Measurements from ENCODE around the gene TATDN3. TPM values are rescaled to one million over a fixed set of nuclear protein-coding genes. Genes with fewer than 3 reads are reported as not detected.
"Not testable (repeated sequence)": the region's sequence is repeated elsewhere in the genome, so short reads cannot be mapped to it uniquely, and the experiment has no call there.

The TATDN3 gene
- total and polyA plus RNA-seq, 8 donors: 10.4 to 19.9 (median 15.3) TPM

DNA sequence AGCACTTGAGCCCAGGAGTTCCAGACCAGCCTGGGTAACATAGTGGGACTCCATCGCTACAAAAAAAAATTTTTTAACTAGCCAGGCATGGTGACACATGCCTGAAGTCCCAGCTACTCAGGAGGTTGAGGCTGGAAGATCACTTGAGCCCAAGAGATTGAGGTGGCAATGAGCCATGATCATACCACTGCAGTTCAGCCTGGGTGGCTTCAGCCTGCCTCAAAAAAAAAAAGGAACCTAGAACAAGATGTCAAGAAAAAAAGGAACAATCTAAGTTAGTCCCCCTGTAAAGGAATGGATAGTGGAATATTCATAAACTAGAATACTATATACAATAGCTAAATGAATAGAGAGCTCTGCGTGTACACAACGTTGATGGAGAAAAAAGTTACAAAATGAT, 14.5 kb upstream of the TATDN3 start:
- H3K27ac ChIP-seq: no peak overlapping the region
- intact Hi-C loops (cut with DNase I): no loop called here
- H3K27me3 ChIP-seq: no peaks in the 10 kb centered on the region
- ATAC-seq (no peak), DNase-seq (no peak)
- no peaks in the 10 kb centered on the region for H3K9me3 ChIP-seq
- H3K36me3 ChIP-seq: peaks cover 0 to 11% of the 10 kb centered on the region in 2 donors
- peaks cover 0 to 16% of the 10 kb centered on the region in 2 donors for H3K4me1 ChIP-seq
- TF ChIP-seq, protein P1, sequence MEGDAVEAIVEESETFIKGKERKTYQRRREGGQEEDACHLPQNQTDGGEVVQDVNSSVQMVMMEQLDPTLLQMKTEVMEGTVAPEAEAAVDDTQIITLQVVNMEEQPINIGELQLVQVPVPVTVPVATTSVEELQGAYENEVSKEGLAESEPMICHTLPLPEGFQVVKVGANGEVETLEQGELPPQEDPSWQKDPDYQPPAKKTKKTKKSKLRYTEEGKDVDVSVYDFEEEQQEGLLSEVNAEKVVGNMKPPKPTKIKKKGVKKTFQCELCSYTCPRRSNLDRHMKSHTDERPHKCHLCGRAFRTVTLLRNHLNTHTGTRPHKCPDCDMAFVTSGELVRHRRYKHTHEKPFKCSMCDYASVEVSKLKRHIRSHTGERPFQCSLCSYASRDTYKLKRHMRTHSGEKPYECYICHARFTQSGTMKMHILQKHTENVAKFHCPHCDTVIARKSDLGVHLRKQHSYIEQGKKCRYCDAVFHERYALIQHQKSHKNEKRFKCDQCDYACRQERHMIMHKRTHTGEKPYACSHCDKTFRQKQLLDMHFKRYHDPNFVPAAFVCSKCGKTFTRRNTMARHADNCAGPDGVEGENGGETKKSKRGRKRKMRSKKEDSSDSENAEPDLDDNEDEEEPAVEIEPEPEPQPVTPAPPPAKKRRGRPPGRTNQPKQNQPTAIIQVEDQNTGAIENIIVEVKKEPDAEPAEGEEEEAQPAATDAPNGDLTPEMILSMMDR (IDR thresholded peaks at IDR 0.05): no peak
- H3K4me3 ChIP-seq: no peak overlapping the region

DNA sequence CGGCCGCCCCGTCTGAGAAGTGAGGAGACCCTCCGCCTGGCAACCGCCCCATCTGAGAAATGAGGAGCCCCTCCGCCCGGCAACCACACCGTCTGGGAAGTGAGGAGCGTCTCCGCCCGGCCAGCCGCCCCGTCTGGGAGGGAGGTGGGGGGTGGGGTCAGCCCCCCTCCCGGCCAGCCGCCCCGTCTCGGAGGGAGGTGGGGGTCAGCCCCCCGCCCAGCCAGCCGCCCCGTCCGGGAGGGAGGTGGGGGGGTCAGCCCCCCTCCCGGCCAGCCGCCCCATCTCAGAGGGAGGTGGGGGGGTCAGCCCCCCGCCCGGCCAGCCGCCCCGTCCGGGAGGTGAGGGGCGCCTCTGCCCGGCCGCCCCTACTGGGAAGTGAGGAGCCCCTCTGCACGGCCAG, 12.6 kb upstream of the TATDN3 start:
- DNase-seq; H3K4me3 ChIP-seq; H3K9me3 ChIP-seq; ATAC-seq; H3K27ac ChIP-seq; H3K27me3 ChIP-seq; intact Hi-C loops (cut with DNase I): not testable (repeated sequence)
- Histone ChIP-seq H3K36me3 (peaks cover 0 to 19% of the 10 kb centered on the region in 2 donors), H3K4me1 (peaks cover 0 to 30% of the 10 kb centered on the region in 2 donors)

DNA sequence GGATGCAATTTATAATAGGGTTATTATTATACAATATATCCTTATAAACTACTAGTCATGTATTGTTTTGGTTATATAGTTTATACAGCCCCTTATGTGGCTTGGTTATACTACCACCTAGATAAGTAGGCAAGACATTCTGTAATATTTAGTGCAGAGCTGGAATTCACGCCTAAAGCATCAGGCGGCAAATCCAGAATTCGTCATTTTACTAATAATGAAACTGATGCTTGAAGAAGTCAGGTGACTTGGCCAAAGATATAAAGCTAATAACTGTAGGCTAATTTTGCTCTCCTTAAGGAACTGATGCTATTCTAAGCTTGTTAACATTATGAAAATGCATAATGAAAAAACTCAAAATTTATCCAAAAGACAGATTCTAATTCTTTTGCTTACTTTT, 10.9 kb upstream of the TATDN3 start:
- H3K27ac ChIP-seq: no peak overlapping the region
- intact Hi-C loops (cut with DNase I): loop anchor here in 1 of 2 donors (5.0 kb wide), 1 partner anchor 113 kb away; no protein-coding TSS in a partner anchor
- no peak for DNase-seq
- no peak for ATAC-seq
- H3K27me3 ChIP-seq: no peaks in the 10 kb centered on the region
- peaks cover 0 to 18% of the 10 kb centered on the region in 2 donors for H3K4me1 ChIP-seq
- H3K36me3 ChIP-seq: peaks cover 0 to 36% of the 10 kb centered on the region in 2 donors
- TF ChIP-seq, protein P1 (IDR thresholded peaks at IDR 0.05): no peak
- no peaks in the 10 kb centered on the region for H3K9me3 ChIP-seq
- H3K4me3 ChIP-seq: no peak overlapping the region

DNA sequence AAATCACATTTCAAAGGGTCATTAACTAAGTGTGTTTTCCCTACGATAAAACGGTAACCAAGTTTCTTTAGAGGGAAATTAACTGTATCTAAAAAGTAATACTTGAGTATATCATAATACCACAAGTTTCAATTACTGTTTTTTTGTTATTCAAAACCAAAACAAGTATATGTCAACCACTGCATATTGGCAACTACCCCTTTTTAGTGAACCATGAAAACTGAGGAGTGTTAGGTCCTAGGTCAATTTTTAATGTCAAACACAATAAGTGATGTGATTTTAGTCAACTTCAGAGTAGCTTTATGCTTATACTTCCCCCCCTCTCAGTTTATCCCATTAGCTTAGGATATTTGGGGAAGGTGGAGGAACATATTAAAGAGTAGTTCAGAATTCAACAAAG, 10.5 kb upstream of the TATDN3 start:
- DNase-seq (no peak), ATAC-seq (no peak)
- Histone ChIP-seq H3K27me3 (no peaks in the 10 kb centered on the region), H3K9me3 (no peaks in the 10 kb centered on the region), H3K4me3 (no peak overlapping the region), H3K4me1 (peaks cover 0 to 18% of the 10 kb centered on the region in 2 donors), H3K27ac (no peak overlapping the region), H3K36me3 (peaks cover 0 to 39% of the 10 kb centered on the region in 2 donors)
- intact Hi-C loops (cut with DNase I): loop anchor here in 1 of 2 donors (5.0 kb wide), 1 partner anchor 114 kb away; no protein-coding TSS in a partner anchor
- TF ChIP-seq, protein P1 (IDR thresholded peaks at IDR 0.05): no peak

DNA sequence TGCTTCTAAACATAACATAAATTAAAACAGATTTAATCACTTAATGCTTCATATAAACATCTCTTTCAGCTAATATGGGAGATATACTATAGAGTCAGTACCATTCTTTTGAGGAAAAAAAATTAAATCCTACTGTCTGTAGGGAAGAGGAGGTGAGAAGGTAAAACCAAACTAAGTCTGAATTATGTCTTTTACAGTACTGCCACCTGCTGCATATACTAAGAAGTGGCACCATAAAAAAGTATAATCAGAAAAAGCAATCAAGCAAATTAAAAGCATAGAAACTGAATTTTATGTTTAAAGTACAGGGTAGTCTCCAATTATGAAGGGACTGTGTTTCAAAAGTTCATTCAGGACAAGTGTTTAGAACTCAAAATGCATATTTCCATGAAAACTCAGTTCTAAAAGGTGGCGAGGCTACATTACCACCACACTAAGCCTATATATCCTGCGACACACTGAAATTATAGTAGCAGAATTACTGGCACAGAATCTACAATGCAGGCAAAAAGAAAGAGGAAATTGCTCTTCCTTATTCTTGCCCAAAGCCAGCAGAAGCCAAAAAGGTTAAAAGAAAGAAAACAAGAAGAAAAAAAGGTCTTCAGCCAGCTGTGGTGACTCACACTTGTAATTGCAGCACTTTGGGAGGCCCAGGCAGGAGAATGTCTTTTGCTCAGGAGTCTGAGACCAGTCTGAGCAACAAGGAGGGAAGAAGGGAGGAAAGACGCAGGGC, 9.1 kb upstream of the TATDN3 start:
- ATAC-seq (peak; percentile 84), DNase-seq (peak in 1 of 4 donors; percentile 17)
- H3K4me1 ChIP-seq: peaks cover 0 to 18% of the 10 kb centered on the region in 2 donors
- no peak overlapping the region for H3K4me3 ChIP-seq
- TF ChIP-seq, protein P1 (IDR thresholded peaks at IDR 0.05): peak; percentile 44 to 50
- H3K27ac ChIP-seq: peak overlapping the region in 1 of 2 donors; percentile 66
- no peaks in the 10 kb centered on the region for H3K9me3 ChIP-seq
- H3K36me3 ChIP-seq: peaks cover 0 to 48% of the 10 kb centered on the region in 2 donors
- H3K27me3 ChIP-seq: no peaks in the 10 kb centered on the region
- intact Hi-C loops (cut with DNase I): loop anchor here in 1 of 2 donors (5.0 kb wide), 1 partner anchor 115 kb away; no protein-coding TSS in a partner anchor

All from left lung (tissue), 10 donors.